Suprapubic skin (tissue), 4 donors: Measurements from ENCODE around the gene PRKN. TPM values are rescaled to one million over a fixed set of nuclear protein-coding genes. Genes with fewer than 3 reads are reported as not detected.

ENCODE experiments used
- DNase-seq, 2 donors: peaks; one replicate each; pipeline ENCODE4 v3.0.0-alpha.2; 2019; ENCODE audit warnings: low spot score in 2 of 2
- H3K27ac ChIP-seq: fragments of 200-600 bp; sonication (generic); one replicate; pipeline ENCODE4 v1.5.1; 2019
- H3K27me3 ChIP-seq: fragments of 200-600 bp; sonication (generic); one replicate; pipeline ENCODE4 v1.5.1; 2019
- H3K36me3 ChIP-seq: fragments of 200-600 bp; sonication (generic); one replicate; pipeline ENCODE4 v1.5.1; 2019
- H3K4me1 ChIP-seq: fragments of 200-600 bp; sonication (generic); one replicate; pipeline ENCODE4 v1.5.1; 2019
- H3K4me3 ChIP-seq: fragments of 200-600 bp; sonication (generic); one replicate; pipeline ENCODE4 v1.5.1; 2019; ENCODE audit warnings: mild to moderate bottlenecking
- H3K9me3 ChIP-seq: fragments of 200-600 bp; sonication (generic); one replicate; pipeline ENCODE4 v1.5.1; 2019
- EP300 ChIP-seq: sonication (generic); formaldehyde crosslinking; IDR thresholded peaks from one replicate; pipeline ENCODE4 v1.6.1; 2017; ENCODE audit warnings: antibody characterized with exemption
- POLR2A ChIP-seq, 2 donors: fragments of 450-650 bp; IDR thresholded peaks; one replicate each; pipeline ENCODE4 v1.6.1; 2017; ENCODE audit warnings: antibody characterized with exemption in 2 of 2, mild to moderate bottlenecking in 2 of 2, moderate library complexity in 2 of 2
- POLR2AphosphoS5 ChIP-seq, 3 donors: sonication (generic); formaldehyde crosslinking; IDR thresholded peaks; one replicate each; pipeline ENCODE4 v1.6.1; 2017; ENCODE audit warnings: antibody characterized with exemption in 3 of 3
- WGBS: methylation state at CpG from one replicate; pipeline ENCODE4 v1.1.5; 2018; 5-methylcytosine and 5-hydroxymethylcytosine counted together
- total RNA-seq, 4 donors: library from RNA; depleted of rRNA; stranded (reverse); fragments of >200 nt; gene quantifications; one replicate each; pipeline ENCODE4 v1.1.0, GENCODE V29; 2016
- TF ChIP-seq, protein P1 (sequence below), 2 donors: fragments of 200-600 bp in 1 of 2; fragments of 450-650 bp in 1 of 2; sonication (generic) in 1 of 2; IDR thresholded peaks; one replicate each; pipeline ENCODE4 v1.5.1; 2016 to 2019; ENCODE audit warnings: antibody characterized with exemption in 2 of 2, mild to moderate bottlenecking in 1 of 2, moderate library complexity in 1 of 2

Gene PRKN
- total RNA-seq, 4 donors from 2014 or later: 7.2 to 22.8 (median 14.4) TPM

DNA sequence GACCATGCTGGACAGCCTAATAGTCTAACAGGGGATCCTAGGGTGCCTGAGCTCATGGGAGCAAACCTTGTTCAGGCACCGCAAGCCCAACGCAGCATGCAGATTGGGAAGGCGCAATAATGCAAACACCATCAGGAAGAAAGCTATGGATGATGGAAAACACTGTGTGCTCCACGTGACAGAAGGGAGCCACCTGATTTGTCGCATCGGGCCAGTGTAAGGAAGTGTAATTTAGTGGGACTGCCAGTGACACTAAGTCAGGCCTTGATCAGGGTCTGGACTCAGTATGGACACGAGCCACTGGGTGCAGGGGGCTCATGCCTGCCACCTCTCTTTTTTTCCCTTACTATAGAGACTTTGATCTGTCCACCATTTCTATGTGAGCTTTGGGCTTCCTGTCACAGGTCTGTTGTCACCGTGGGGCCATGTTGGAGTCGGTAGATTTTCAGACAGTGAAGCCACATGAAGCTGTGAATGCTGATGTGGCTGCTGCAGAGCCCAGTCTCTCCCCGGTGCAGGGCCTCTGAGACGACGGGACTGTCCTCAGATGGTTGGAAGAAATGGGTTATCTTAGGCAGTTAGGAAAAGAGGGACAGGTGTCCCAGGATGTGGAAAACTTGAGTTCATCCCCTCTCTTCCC is 1379.5 kb downstream of the PRKN start:
- Histone ChIP-seq H3K27ac (no peak overlapping the region), H3K4me3 (no peak overlapping the region), H3K36me3 (no peaks in the 10 kb centered on the region), H3K4me1 (no peaks in the 10 kb centered on the region), H3K27me3 (no peaks in the 10 kb centered on the region), H3K9me3 (no peaks in the 10 kb centered on the region)
- no peak for DNase-seq
- 90% methylated on average over 12 of the region's 12 CpGs for WGBS
- TF ChIP-seq POLR2AphosphoS5 (IDR thresholded peaks at IDR 0.05): no peak
- TF ChIP-seq POLR2A (IDR thresholded peaks at IDR 0.05): no peak
- TF ChIP-seq, protein P1, sequence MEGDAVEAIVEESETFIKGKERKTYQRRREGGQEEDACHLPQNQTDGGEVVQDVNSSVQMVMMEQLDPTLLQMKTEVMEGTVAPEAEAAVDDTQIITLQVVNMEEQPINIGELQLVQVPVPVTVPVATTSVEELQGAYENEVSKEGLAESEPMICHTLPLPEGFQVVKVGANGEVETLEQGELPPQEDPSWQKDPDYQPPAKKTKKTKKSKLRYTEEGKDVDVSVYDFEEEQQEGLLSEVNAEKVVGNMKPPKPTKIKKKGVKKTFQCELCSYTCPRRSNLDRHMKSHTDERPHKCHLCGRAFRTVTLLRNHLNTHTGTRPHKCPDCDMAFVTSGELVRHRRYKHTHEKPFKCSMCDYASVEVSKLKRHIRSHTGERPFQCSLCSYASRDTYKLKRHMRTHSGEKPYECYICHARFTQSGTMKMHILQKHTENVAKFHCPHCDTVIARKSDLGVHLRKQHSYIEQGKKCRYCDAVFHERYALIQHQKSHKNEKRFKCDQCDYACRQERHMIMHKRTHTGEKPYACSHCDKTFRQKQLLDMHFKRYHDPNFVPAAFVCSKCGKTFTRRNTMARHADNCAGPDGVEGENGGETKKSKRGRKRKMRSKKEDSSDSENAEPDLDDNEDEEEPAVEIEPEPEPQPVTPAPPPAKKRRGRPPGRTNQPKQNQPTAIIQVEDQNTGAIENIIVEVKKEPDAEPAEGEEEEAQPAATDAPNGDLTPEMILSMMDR (IDR thresholded peaks at IDR 0.05): no peak
- no peak for TF ChIP-seq EP300

DNA sequence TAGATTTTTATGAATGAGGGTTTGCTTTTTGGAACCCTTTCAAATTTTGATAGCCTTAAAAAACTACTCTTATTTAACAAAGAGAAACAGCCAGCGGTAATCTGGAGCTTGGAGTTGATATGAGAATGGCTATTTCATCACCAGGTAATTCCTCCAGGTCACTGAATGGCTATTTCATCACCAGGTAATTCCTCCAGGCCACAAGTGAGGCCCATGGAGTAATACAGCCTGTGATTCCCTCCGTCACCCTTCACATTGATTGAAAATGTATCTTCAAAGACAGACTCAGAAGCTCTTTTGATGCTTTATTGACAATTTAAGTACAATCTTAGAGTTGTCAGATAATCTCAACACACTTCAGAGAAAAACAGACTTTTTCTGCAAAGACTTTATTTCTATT is 1380.4 kb downstream of the PRKN start:
- Histone ChIP-seq H3K27me3 (no peaks in the 10 kb centered on the region), H3K27ac (no peak overlapping the region), H3K36me3 (no peaks in the 10 kb centered on the region), H3K4me1 (no peaks in the 10 kb centered on the region), H3K9me3 (no peaks in the 10 kb centered on the region), H3K4me3 (no peak overlapping the region)
- DNase-seq: no peak
- WGBS: 94% methylated on average over 2 of the region's 2 CpGs
- TF ChIP-seq EP300: no peak
- no peak for TF ChIP-seq POLR2AphosphoS5 (IDR thresholded peaks at IDR 0.05)
- no peak for TF ChIP-seq POLR2A (IDR thresholded peaks at IDR 0.05)
- TF ChIP-seq, protein P1 (IDR thresholded peaks at IDR 0.05): no peak

DNA sequence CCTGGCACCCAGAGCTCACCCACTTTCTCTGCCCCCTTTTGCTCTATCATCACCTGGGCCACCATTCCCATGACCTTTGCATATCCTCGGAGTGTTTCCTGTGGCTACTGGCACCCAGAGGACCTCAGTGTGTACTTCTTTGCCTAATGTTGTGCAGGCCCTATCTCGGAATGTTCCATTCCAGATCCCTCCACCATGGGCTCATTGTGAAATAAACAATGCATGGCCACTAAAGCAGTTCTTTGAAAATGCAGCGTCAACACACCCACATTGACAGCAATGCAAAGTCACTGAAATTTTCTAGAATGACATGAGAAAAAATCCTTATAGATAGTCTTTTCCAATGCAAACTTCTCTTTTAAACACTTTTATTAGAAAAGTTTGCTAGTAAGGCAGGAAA is 1380.8 kb downstream of the PRKN start:
- H3K27me3 ChIP-seq: no peaks in the 10 kb centered on the region
- no peaks in the 10 kb centered on the region for H3K9me3 ChIP-seq
- 93% methylated on average over 3 of the region's 3 CpGs for WGBS
- no peaks in the 10 kb centered on the region for H3K4me1 ChIP-seq
- no peaks in the 10 kb centered on the region for H3K36me3 ChIP-seq
- no peak overlapping the region for H3K27ac ChIP-seq
- H3K4me3 ChIP-seq: no peak overlapping the region
- TF ChIP-seq, protein P1 (IDR thresholded peaks at IDR 0.05): no peak
- TF ChIP-seq POLR2AphosphoS5 (IDR thresholded peaks at IDR 0.05) (no peak), EP300 (no peak), POLR2A (IDR thresholded peaks at IDR 0.05) (no peak)
- DNase-seq: no peak

DNA sequence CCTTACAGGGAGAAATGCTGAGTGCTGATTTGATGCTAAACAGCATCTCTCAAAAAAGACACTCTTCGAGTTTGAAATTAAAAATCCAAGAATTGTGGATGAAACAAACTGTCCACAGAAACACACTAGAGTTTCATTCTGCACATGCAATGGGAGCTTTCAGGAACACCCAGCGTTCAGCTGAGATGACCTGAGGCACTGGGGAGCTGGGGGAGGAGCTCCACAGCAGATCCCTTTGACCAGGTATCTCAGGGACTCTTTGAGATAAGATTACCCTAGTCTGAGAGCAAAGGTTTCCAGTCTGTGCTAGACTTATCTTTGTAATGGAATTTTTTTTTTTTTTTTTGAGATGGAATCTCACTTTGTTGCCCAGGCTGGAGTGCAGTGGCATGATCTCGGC is 1382.9 kb downstream of the PRKN start:
- Histone ChIP-seq H3K36me3 (no peaks in the 10 kb centered on the region), H3K27ac (no peak overlapping the region), H3K4me3 (no peak overlapping the region), H3K9me3 (no peaks in the 10 kb centered on the region), H3K27me3 (no peaks in the 10 kb centered on the region), H3K4me1 (no peaks in the 10 kb centered on the region)
- WGBS: 74% methylated on average over 3 of the region's 3 CpGs
- no peak for DNase-seq
- no peak for TF ChIP-seq POLR2A (IDR thresholded peaks at IDR 0.05)
- TF ChIP-seq, protein P1 (IDR thresholded peaks at IDR 0.05): no peak
- TF ChIP-seq POLR2AphosphoS5 (IDR thresholded peaks at IDR 0.05): no peak
- no peak for TF ChIP-seq EP300

DNA sequence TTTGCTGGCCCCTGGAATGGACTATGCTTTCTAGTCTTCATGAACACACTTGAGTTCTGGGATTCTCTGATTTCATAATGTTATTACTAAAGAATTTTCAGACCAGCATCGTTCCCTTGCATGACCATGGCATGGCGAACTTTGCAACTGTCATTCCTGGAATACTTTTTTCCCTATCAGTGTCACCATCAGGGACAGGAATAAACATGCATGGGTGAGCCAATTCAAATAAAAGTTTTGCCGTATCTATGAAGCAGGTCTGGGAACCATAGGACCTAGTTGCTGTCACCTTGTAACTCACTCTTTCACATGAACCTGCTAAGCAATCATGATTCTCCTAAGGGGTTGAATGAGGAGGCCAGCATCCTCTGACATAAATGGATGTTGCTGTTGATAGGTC is 1385.5 kb downstream of the PRKN start:
- no peaks in the 10 kb centered on the region for H3K36me3 ChIP-seq
- H3K27me3 ChIP-seq: no peaks in the 10 kb centered on the region
- TF ChIP-seq POLR2A (IDR thresholded peaks at IDR 0.05): no peak
- TF ChIP-seq EP300: no peak
- TF ChIP-seq POLR2AphosphoS5 (IDR thresholded peaks at IDR 0.05): no peak
- TF ChIP-seq, protein P1 (IDR thresholded peaks at IDR 0.05): no peak
- WGBS: 32% methylated on average over 3 of the region's 3 CpGs
- no peaks in the 10 kb centered on the region for H3K9me3 ChIP-seq
- DNase-seq: no peak
- no peak overlapping the region for H3K4me3 ChIP-seq
- no peaks in the 10 kb centered on the region for H3K4me1 ChIP-seq
- H3K27ac ChIP-seq: no peak overlapping the region
